ENCODE measurements around the gene CSPG4. TPM values are rescaled to one million over a fixed set of nuclear protein-coding genes. Genes with fewer than 3 reads are reported as not detected.

CSPG4 gene
- total and polyA plus RNA-seq, 9 of the 15 experiments (the other 6 are each of a cell fraction or from before 2014, with no cell fraction given), result under 0.01 to 0.07 (median 0.04) TPM; not detected in 5

GRCh38 chr15:75720787-75721479 is 8.3 kb upstream of the CSPG4 start (continued):
- TF ChIP-seq COPS2 (conservative IDR thresholded peaks at IDR 0.05), result no peak
- TF ChIP-seq RCOR1 (IDR thresholded peaks at IDR 0.05; ENCODE audit: borderline replicate concordance in 1 of 2, low read depth in 2 of 2, low read length in 2 of 2), result peak in 1 of 2 experiments; percentile 44; a peak in 1 of 4 replicates
- 0 out of 2 replicates have a peak, but pooled peaks have one; percentile 6 for TF ChIP-seq JUND (IDR thresholded peaks at IDR 0.05; ENCODE audit: borderline replicate concordance, low read depth, low read length)
- TF ChIP-seq JUND (tag; IDR thresholded peaks at IDR 0.05; ENCODE audit: borderline replicate concordance, low read depth, low read length), result peak; percentile 17; the same call in 1 of the 3 replicates
- no peak for TF ChIP-seq PURB (CRISPR knock-in tag; IDR thresholded peaks at IDR 0.05; ENCODE audit: low read depth)
- TF ChIP-seq GABPA (tag; conservative IDR thresholded peaks at IDR 0.05; ENCODE audit: low read depth), result no peak
- TF ChIP-seq FOSL1 (tag; conservative IDR thresholded peaks at IDR 0.05), result peak; percentile 48; the same call in 1 of the 2 replicates
- TF ChIP-seq CUX1 (CRISPR knock-in tag; IDR thresholded peaks at IDR 0.05), result no peak
- no peak for TF ChIP-seq SLC30A9 (CRISPR knock-in tag; IDR thresholded peaks at IDR 0.05)
- TF ChIP-seq E2F6 (IDR thresholded peaks at IDR 0.05; ENCODE audit: borderline replicate concordance in 1 of 2, extremely low read depth in 1 of 2, insufficient read depth in 1 of 2, insufficient read length in 1 of 2, low read depth in 1 of 2, low read length in 1 of 2, poor library complexity in 1 of 2, severe bottlenecking in 1 of 2), result peak in 1 of 2 experiments; percentile 48
- peak; percentile 58 for TF ChIP-seq CTCFL (IDR thresholded peaks at IDR 0.05; ENCODE audit: borderline replicate concordance, insufficient read depth, low read depth, low read length, poor library complexity, severe bottlenecking)
- no peak for TF ChIP-seq SAP30 (IDR thresholded peaks at IDR 0.05; ENCODE audit: borderline replicate concordance, insufficient read depth, low read depth, low read length, poor library complexity, severe bottlenecking)
- TF ChIP-seq PTTG1 (tag; IDR thresholded peaks at IDR 0.05; ENCODE audit: low read depth), result no peak
- no peak for TF ChIP-seq ZNF175 (CRISPR knock-in tag; IDR thresholded peaks at IDR 0.05; ENCODE audit: low read depth)
- TF ChIP-seq TCF15 (CRISPR knock-in tag; IDR thresholded peaks at IDR 0.05), result no peak
- TF ChIP-seq RB1 (IDR thresholded peaks at IDR 0.05; ENCODE audit: low read depth), result peak; percentile 31; the same call in 1 of the 2 replicates
